Measurements from ENCODE around the gene UNC5A. TPM values are rescaled to one million over a fixed set of nuclear protein-coding genes. Genes with fewer than 3 reads are reported as not detected.

UNC5A gene
- total and polyA plus RNA-seq, 10 of the 15 experiments (the other 5 are each of a cell fraction or from before 2014, with no cell fraction given) = not detected

GRCh38 chr5:176803943-176804498 lies 6.3 kb upstream of the UNC5A start:
- H3K9me3 ChIP-seq (replicated peaks; ENCODE audit: control insufficient read depth, insufficient read depth, low read length) = no peaks in the 10 kb centered on the region
- DNase-seq (ENCODE audit: low read depth, low spot score) (no peak), ATAC-seq (no peak), FAIRE-seq (no peak)
- intact Hi-C loops (cut with micrococcal nuclease; ENCODE audit: unreplicated experiment) = no loop called here
- H3K27ac ChIP-seq (ENCODE audit: control insufficient read depth, insufficient read depth) = no peak overlapping the region
- 33% methylated on average over 8 of the region's 8 CpGs for WGBS (ENCODE audit: insufficient coverage, insufficient replicate concordance, low lambda C conversion rate, missing lambda C conversion rate)
- no peak overlapping the region for H3K9ac ChIP-seq (ENCODE audit: control insufficient read depth, insufficient read depth, low read length)
- RAD21 ChIA-PET (ENCODE audit: unreplicated experiment) = interaction anchor here (1.0 kb wide), 1 partner anchor 147 kb away, joined by 3 read pairs; no protein-coding TSS in a partner anchor
- no peaks in the 10 kb centered on the region for H3K4me1 ChIP-seq (ENCODE audit: control insufficient read depth, insufficient read depth, low read length)
- H3K79me2 ChIP-seq (ENCODE audit: control insufficient read depth, insufficient read depth, low read length) = no peaks in the 10 kb centered on the region
- in situ Hi-C loops (cut with MboI) = no loop called here
- H3K36me3 ChIP-seq (ENCODE audit: control insufficient read depth in 2 of 2, insufficient read depth in 2 of 2, low read length in 1 of 2) = no peaks in the 10 kb centered on the region
- CTCF ChIA-PET = no interaction called here
- no TSS peak for BruUV-seq (replicated peaks)
- POLR2A ChIA-PET = no interaction called here
- no peaks in the 10 kb centered on the region for H4K20me1 ChIP-seq (ENCODE audit: control insufficient read depth, insufficient read depth)
- TF ChIP-seq JUND (IDR thresholded peaks at IDR 0.05; ENCODE audit: low read depth, low read length) = no peak
- TF ChIP-seq, protein P1, sequence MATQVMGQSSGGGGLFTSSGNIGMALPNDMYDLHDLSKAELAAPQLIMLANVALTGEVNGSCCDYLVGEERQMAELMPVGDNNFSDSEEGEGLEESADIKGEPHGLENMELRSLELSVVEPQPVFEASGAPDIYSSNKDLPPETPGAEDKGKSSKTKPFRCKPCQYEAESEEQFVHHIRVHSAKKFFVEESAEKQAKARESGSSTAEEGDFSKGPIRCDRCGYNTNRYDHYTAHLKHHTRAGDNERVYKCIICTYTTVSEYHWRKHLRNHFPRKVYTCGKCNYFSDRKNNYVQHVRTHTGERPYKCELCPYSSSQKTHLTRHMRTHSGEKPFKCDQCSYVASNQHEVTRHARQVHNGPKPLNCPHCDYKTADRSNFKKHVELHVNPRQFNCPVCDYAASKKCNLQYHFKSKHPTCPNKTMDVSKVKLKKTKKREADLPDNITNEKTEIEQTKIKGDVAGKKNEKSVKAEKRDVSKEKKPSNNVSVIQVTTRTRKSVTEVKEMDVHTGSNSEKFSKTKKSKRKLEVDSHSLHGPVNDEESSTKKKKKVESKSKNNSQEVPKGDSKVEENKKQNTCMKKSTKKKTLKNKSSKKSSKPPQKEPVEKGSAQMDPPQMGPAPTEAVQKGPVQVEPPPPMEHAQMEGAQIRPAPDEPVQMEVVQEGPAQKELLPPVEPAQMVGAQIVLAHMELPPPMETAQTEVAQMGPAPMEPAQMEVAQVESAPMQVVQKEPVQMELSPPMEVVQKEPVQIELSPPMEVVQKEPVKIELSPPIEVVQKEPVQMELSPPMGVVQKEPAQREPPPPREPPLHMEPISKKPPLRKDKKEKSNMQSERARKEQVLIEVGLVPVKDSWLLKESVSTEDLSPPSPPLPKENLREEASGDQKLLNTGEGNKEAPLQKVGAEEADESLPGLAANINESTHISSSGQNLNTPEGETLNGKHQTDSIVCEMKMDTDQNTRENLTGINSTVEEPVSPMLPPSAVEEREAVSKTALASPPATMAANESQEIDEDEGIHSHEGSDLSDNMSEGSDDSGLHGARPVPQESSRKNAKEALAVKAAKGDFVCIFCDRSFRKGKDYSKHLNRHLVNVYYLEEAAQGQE (IDR thresholded peaks at IDR 0.05; ENCODE audit: low read depth, low read length) = peak; percentile 88
- no peak overlapping the region for H3K4me2 ChIP-seq (ENCODE audit: control insufficient read depth, insufficient read depth)
- H3K4me3 ChIP-seq = no peak overlapping the region
- H2AFZ ChIP-seq (ENCODE audit: control insufficient read depth, low read depth, low read length) = no peak overlapping the region
- H3K27me3 ChIP-seq (replicated peaks in 1 of 2; ENCODE audit: control insufficient read depth in 2 of 2, insufficient read depth in 2 of 2, low read length in 1 of 2) = no peaks in the 10 kb centered on the region; a peak in 2 of 4 replicates
- SMC1A ChIA-PET (ENCODE audit: uncharacterized antibody, unreplicated experiment) = no interaction called here

GRCh38 chr5:176806137-176806536 lies 4.2 kb upstream of the UNC5A start:
- RAD21 ChIA-PET (ENCODE audit: unreplicated experiment) = no interaction called here
- in situ Hi-C loops (cut with MboI) (no loop called here), intact Hi-C loops (cut with micrococcal nuclease; ENCODE audit: unreplicated experiment) (no loop called here)
- BruUV-seq (replicated peaks) = no TSS peak
- ATAC-seq (no peak), DNase-seq (ENCODE audit: low read depth, low spot score) (no peak), FAIRE-seq (no peak)
- no peaks in the 10 kb centered on the region for H3K4me1 ChIP-seq (ENCODE audit: control insufficient read depth, insufficient read depth, low read length)
- H3K79me2 ChIP-seq (ENCODE audit: control insufficient read depth, insufficient read depth, low read length) = no peaks in the 10 kb centered on the region
- 5% methylated on average over 1 of the region's 1 CpG for WGBS (ENCODE audit: insufficient coverage, insufficient replicate concordance, low lambda C conversion rate, missing lambda C conversion rate)
- no peak overlapping the region for H3K27ac ChIP-seq (ENCODE audit: control insufficient read depth, insufficient read depth)
- H3K4me2 ChIP-seq (ENCODE audit: control insufficient read depth, insufficient read depth) = no peak overlapping the region
- H4K20me1 ChIP-seq (ENCODE audit: control insufficient read depth, insufficient read depth) = no peaks in the 10 kb centered on the region
- TF ChIP-seq, protein P1 (IDR thresholded peaks at IDR 0.05; ENCODE audit: low read depth, low read length) = peak; percentile 78
- TF ChIP-seq, protein P2, sequence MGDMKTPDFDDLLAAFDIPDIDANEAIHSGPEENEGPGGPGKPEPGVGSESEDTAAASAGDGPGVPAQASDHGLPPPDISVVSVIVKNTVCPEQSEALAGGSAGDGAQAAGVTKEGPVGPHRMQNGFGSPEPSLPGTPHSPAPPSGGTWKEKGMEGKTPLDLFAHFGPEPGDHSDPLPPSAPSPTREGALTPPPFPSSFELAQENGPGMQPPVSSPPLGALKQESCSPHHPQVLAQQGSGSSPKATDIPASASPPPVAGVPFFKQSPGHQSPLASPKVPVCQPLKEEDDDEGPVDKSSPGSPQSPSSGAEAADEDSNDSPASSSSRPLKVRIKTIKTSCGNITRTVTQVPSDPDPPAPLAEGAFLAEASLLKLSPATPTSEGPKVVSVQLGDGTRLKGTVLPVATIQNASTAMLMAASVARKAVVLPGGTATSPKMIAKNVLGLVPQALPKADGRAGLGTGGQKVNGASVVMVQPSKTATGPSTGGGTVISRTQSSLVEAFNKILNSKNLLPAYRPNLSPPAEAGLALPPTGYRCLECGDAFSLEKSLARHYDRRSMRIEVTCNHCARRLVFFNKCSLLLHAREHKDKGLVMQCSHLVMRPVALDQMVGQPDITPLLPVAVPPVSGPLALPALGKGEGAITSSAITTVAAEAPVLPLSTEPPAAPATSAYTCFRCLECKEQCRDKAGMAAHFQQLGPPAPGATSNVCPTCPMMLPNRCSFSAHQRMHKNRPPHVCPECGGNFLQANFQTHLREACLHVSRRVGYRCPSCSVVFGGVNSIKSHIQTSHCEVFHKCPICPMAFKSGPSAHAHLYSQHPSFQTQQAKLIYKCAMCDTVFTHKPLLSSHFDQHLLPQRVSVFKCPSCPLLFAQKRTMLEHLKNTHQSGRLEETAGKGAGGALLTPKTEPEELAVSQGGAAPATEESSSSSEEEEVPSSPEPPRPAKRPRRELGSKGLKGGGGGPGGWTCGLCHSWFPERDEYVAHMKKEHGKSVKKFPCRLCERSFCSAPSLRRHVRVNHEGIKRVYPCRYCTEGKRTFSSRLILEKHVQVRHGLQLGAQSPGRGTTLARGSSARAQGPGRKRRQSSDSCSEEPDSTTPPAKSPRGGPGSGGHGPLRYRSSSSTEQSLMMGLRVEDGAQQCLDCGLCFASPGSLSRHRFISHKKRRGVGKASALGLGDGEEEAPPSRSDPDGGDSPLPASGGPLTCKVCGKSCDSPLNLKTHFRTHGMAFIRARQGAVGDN (IDR thresholded peaks at IDR 0.05) = no peak
- H3K36me3 ChIP-seq (ENCODE audit: control insufficient read depth in 2 of 2, insufficient read depth in 2 of 2, low read length in 1 of 2) = no peaks in the 10 kb centered on the region
- peaks cover 3 to 7% of the 10 kb centered on the region in 2 experiments; a peak in 3 of 4 replicates for H3K27me3 ChIP-seq (replicated peaks in 1 of 2; ENCODE audit: control insufficient read depth in 2 of 2, insufficient read depth in 2 of 2, low read length in 1 of 2)
- H3K9ac ChIP-seq (ENCODE audit: control insufficient read depth, insufficient read depth, low read length) = no peak overlapping the region
- CTCF ChIA-PET = no interaction called here
- SMC1A ChIA-PET (ENCODE audit: uncharacterized antibody, unreplicated experiment) = no interaction called here
- no peak overlapping the region for H3K4me3 ChIP-seq
- no peaks in the 10 kb centered on the region for H3K9me3 ChIP-seq (replicated peaks; ENCODE audit: control insufficient read depth, insufficient read depth, low read length)
- no peak overlapping the region for H2AFZ ChIP-seq (ENCODE audit: control insufficient read depth, low read depth, low read length)
- POLR2A ChIA-PET = no interaction called here

All from GM12878 (cell line).